ENCODE data around the gene MEIKIN.

The MEIKIN gene

GRCh38 chr5:131979816-131980215 lies 34.4 kb upstream of the MEIKIN start:
- no peaks in the 10 kb centered on the region for H3K9me3 Mint-ChIP-seq
- no peaks in the 10 kb centered on the region for H3K27me3 Mint-ChIP-seq
- H3K27ac Mint-ChIP-seq, result no peak overlapping the region
- peaks cover 41% of the 10 kb centered on the region for H3K4me1 Mint-ChIP-seq (ENCODE audit: low read depth)
- no peaks in the 10 kb centered on the region for H3K36me3 Mint-ChIP-seq (ENCODE audit: low read depth)
- no peak overlapping the region for H3K4me3 Mint-ChIP-seq

- no peak overlapping the region for H3K4me3 Mint-ChIP-seq
- H3K27me3 Mint-ChIP-seq, result no peaks in the 10 kb centered on the region
- peaks cover 39% of the 10 kb centered on the region for H3K4me1 Mint-ChIP-seq (ENCODE audit: low read depth)
- H3K9me3 Mint-ChIP-seq, result no peaks in the 10 kb centered on the region
- H3K36me3 Mint-ChIP-seq (ENCODE audit: low read depth), result no peaks in the 10 kb centered on the region
- peak overlapping the region; percentile 67 for H3K27ac Mint-ChIP-seq
Measured at GRCh38 chr5:131977212-131977604, 31.7 kb upstream of the MEIKIN start.

- Mint-ChIP-seq H3K4me3 (no peak overlapping the region), H3K9me3 (no peaks in the 10 kb centered on the region), H3K27ac (peak overlapping the region; percentile 67), H3K4me1 (ENCODE audit: low read depth) (peaks cover 39% of the 10 kb centered on the region), H3K36me3 (ENCODE audit: low read depth) (no peaks in the 10 kb centered on the region), H3K27me3 (no peaks in the 10 kb centered on the region)
Measured at GRCh38 chr5:131976414-131977211, 31.1 kb upstream of the MEIKIN start.

- no peaks in the 10 kb centered on the region for H3K27me3 Mint-ChIP-seq
- peak overlapping the region; percentile 62 for H3K27ac Mint-ChIP-seq
- peak overlapping the region; percentile 31 for H3K4me3 Mint-ChIP-seq
- peaks cover 3% of the 10 kb centered on the region for H3K36me3 Mint-ChIP-seq (ENCODE audit: low read depth)
- H3K9me3 Mint-ChIP-seq, result no peaks in the 10 kb centered on the region
- peaks cover 39% of the 10 kb centered on the region for H3K4me1 Mint-ChIP-seq (ENCODE audit: low read depth)
Measured at GRCh38 chr5:131974956-131975726, 29.7 kb upstream of the MEIKIN start.

DNA sequence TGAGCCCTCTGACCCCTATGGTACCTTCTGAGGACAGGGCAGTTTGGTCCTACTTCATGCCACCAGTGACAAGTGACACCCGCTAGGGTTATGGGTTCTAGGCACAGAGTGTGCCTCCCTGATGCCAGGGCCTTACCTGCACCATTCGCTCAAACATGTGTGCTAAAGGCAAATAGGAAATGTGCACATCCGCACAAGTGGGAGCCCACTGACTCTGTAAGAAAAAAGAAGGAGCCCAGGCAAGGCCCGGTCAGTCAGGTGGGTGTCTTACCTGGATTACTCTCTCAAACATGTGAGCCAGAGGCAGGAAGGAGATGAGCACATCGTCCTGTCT lies 29.1 kb upstream of the MEIKIN start:
- H3K27ac Mint-ChIP-seq, result peak overlapping the region; percentile 62
- peak overlapping the region; percentile 31 for H3K4me3 Mint-ChIP-seq
- peaks cover 39% of the 10 kb centered on the region for H3K4me1 Mint-ChIP-seq (ENCODE audit: low read depth)
- no peaks in the 10 kb centered on the region for H3K27me3 Mint-ChIP-seq
- no peaks in the 10 kb centered on the region for H3K9me3 Mint-ChIP-seq
- H3K36me3 Mint-ChIP-seq (ENCODE audit: low read depth), result peaks cover 3% of the 10 kb centered on the region

GRCh38 chr5:131974016-131974415 lies 28.6 kb upstream of the MEIKIN start:
- no peak overlapping the region for H3K4me3 Mint-ChIP-seq
- H3K27ac Mint-ChIP-seq, result no peak overlapping the region
- H3K36me3 Mint-ChIP-seq (ENCODE audit: low read depth), result peaks cover 3% of the 10 kb centered on the region
- H3K9me3 Mint-ChIP-seq, result no peaks in the 10 kb centered on the region
- H3K27me3 Mint-ChIP-seq, result no peaks in the 10 kb centered on the region
- peaks cover 39% of the 10 kb centered on the region for H3K4me1 Mint-ChIP-seq (ENCODE audit: low read depth)

DNA sequence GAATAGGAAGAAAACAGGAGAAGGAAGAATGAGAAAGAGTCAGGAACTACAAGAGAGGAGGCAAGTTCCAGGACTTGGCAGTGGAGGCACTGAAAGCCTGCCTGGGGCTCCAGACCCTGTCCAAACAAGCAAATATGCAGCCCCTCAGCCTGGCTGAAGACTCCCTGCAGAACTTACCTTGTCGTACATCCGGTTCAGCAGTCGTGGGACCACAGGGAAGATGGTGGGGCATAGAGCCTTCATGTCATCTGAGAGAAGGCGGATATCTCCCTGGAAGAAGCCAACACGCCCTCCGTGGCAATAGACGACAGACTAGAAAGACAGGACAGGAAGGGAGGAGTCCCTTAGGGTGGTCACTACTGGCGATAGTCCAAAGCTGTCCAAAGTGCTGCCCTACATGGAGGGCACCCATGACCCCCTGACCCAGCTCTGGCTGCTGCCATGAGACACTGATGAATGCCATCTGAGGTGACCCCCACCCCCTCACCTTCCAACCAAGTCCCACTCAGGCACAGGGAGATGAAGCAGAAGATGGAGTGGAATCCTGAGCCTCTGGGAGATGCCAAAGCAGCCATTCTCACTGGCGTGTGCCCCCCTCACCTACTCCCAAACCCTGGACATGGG lies 27.7 kb upstream of the MEIKIN start:
- Mint-ChIP-seq H3K4me1 (ENCODE audit: low read depth) (peaks cover 39% of the 10 kb centered on the region), H3K27ac (no peak overlapping the region), H3K4me3 (no peak overlapping the region), H3K27me3 (no peaks in the 10 kb centered on the region), H3K36me3 (ENCODE audit: low read depth) (peaks cover 3% of the 10 kb centered on the region), H3K9me3 (no peaks in the 10 kb centered on the region)

GRCh38 chr5:131968396-131968954 lies 23.0 kb upstream of the MEIKIN start:
- Mint-ChIP-seq H3K27me3 (no peaks in the 10 kb centered on the region), H3K4me3 (no peak overlapping the region), H3K9me3 (no peaks in the 10 kb centered on the region), H3K36me3 (ENCODE audit: low read depth) (peaks cover 11% of the 10 kb centered on the region), H3K4me1 (ENCODE audit: low read depth) (no peaks in the 10 kb centered on the region), H3K27ac (no peak overlapping the region)

- Mint-ChIP-seq H3K4me1 (ENCODE audit: low read depth) (no peaks in the 10 kb centered on the region), H3K9me3 (no peaks in the 10 kb centered on the region), H3K27ac (no peak overlapping the region), H3K36me3 (ENCODE audit: low read depth) (peaks cover 11% of the 10 kb centered on the region), H3K27me3 (no peaks in the 10 kb centered on the region), H3K4me3 (no peak overlapping the region)
Measured at GRCh38 chr5:131966551-131966950, 21.1 kb upstream of the MEIKIN start.

DNA sequence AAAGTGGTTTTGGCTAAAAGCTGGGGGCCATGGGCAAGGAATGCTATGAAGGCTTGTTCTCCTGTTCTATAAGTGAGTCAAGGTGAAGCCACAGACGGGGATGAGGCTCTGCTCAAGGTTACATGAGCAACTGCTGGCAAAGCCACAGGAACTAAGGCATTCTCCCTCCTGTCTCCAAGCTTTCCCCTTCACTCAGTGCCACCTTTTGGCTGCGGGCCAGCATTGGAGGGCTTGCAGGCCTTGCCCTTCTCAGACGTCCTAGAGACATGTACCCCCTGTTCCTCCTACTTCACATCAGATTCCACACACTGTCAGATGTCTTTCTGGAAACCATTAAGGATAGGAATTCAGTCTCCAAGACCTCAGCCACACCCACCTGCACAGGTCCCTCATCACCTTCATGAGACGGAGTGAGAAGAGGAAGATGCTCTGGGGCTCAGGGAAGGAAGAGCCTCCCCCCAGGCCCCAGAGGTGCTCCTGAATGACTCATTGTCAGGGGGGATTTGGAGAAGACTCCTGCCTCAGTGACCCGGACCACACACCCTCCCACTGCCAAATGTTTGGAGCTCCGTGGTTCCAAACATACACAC lies 20.5 kb upstream of the MEIKIN start:
- H3K36me3 Mint-ChIP-seq (ENCODE audit: low read depth), result peaks cover 11% of the 10 kb centered on the region
- no peaks in the 10 kb centered on the region for H3K27me3 Mint-ChIP-seq
- H3K9me3 Mint-ChIP-seq, result no peaks in the 10 kb centered on the region
- H3K27ac Mint-ChIP-seq, result no peak overlapping the region
- no peak overlapping the region for H3K4me3 Mint-ChIP-seq
- peaks cover 1% of the 10 kb centered on the region for H3K4me1 Mint-ChIP-seq (ENCODE audit: low read depth)

- H3K27ac Mint-ChIP-seq, result peak overlapping the region; percentile 71
- H3K27me3 Mint-ChIP-seq, result no peaks in the 10 kb centered on the region
- peaks cover 37% of the 10 kb centered on the region for H3K4me1 Mint-ChIP-seq (ENCODE audit: low read depth)
- no peak overlapping the region for H3K4me3 Mint-ChIP-seq
- no peaks in the 10 kb centered on the region for H3K9me3 Mint-ChIP-seq
- peaks cover 16% of the 10 kb centered on the region for H3K36me3 Mint-ChIP-seq (ENCODE audit: low read depth)
Measured at GRCh38 chr5:131959906-131960305, 14.4 kb upstream of the MEIKIN start.

- Mint-ChIP-seq H3K27ac (peak overlapping the region; percentile 71), H3K9me3 (no peaks in the 10 kb centered on the region), H3K36me3 (ENCODE audit: low read depth) (peaks cover 23% of the 10 kb centered on the region), H3K4me3 (no peak overlapping the region), H3K4me1 (ENCODE audit: low read depth) (peaks cover 39% of the 10 kb centered on the region), H3K27me3 (no peaks in the 10 kb centered on the region)
Measured at GRCh38 chr5:131959136-131959535, 13.7 kb upstream of the MEIKIN start.

DNA sequence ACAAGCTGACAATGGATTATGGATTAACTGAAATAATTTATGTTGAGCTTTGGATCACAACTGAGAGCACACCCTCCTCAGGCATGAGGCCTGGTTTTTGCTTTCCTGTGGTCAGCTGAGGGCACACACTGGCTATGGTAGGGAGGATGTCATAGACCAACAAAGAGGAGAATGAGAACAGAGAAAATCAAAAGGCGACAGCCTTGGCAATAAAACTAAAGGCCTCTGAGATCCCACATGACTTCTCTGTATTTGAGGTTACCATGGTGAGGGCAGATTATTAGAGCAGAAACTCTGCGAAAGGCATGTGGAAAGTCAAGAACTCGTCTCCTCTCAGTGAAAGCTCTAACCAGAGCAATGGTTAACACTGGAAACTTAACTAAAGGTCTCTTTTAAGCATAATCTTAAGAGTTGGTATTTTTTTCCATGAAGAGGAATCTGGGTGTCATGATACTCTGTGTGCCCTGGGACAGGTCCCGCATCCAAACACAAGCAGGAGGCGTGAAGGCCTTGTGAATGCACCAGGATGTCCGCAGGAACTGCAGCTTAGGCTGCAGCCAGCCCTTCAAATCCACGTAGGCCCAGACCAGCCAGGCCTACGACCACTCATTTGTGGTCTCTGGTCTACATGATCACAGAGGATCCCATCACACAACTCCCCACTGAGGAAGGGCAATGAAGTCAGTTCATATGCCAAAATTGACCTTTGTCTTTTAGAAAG lies 12.4 kb upstream of the MEIKIN start:
- Mint-ChIP-seq H3K27me3 (no peaks in the 10 kb centered on the region), H3K9me3 (no peaks in the 10 kb centered on the region), H3K27ac (peak overlapping the region; percentile 86), H3K4me3 (no peak overlapping the region), H3K36me3 (ENCODE audit: low read depth) (peaks cover 26% of the 10 kb centered on the region), H3K4me1 (ENCODE audit: low read depth) (peaks cover 41% of the 10 kb centered on the region)

GRCh38 chr5:131953969-131954368 lies 8.5 kb upstream of the MEIKIN start:
- no peak overlapping the region for H3K4me3 Mint-ChIP-seq
- no peaks in the 10 kb centered on the region for H3K9me3 Mint-ChIP-seq
- H3K36me3 Mint-ChIP-seq (ENCODE audit: low read depth), result peaks cover 23% of the 10 kb centered on the region

More at GRCh38 chr5:131953969-131954368, 8.5 kb upstream of the MEIKIN start:
- peaks cover 20% of the 10 kb centered on the region for H3K4me1 Mint-ChIP-seq (ENCODE audit: low read depth)
- no peaks in the 10 kb centered on the region for H3K27me3 Mint-ChIP-seq
- H3K27ac Mint-ChIP-seq, result no peak overlapping the region
